ENCODE results near the gene HMX2. TPM values are rescaled to one million over a fixed set of nuclear protein-coding genes. Genes with fewer than 3 reads are reported as not detected.

Gene HMX2
- total and polyA plus RNA-seq, 2 of the 8 experiments (the other 6 are each of a cell fraction or from before 2014, with no cell fraction given), result 2.0 to 2.7 TPM

GRCh38 chr10:123143162-123143824 lies 4.6 kb upstream of the HMX2 start (continued):
- TF ChIP-seq GABPA (IDR thresholded peaks at IDR 0.05; ENCODE audit: borderline replicate concordance, insufficient read depth, low read length), result no peak
- no peak for TF ChIP-seq SRF (IDR thresholded peaks at IDR 0.05; ENCODE audit: low read depth, low read length)
- no peak for TF ChIP-seq CBX5 (IDR thresholded peaks at IDR 0.05; ENCODE audit: low read depth, low read length)
- TF ChIP-seq BACH1 (IDR thresholded peaks at IDR 0.05; ENCODE audit: low read length), result no peak
- 0 out of 2 replicates have a peak, but pooled peaks have one; percentile 11 for TF ChIP-seq E2F6 (IDR thresholded peaks at IDR 0.05)
- TF ChIP-seq RAD21 (IDR thresholded peaks at IDR 0.05 in 1 of 2, conservative IDR thresholded peaks at IDR 0.05 in 1 of 2; ENCODE audit: low read depth in 2 of 2, low read length in 2 of 2), result no peak
- TF ChIP-seq SP1 (IDR thresholded peaks at IDR 0.05; ENCODE audit: low read depth, low read length), result no peak
- no peak for TF ChIP-seq CEBPB (IDR thresholded peaks at IDR 0.05; ENCODE audit: low read depth, low read length)
- peak; percentile 76 for TF ChIP-seq RNF2 (IDR thresholded peaks at IDR 0.05; ENCODE audit: borderline replicate concordance, low read depth, low read length, missing control alignments, poor library complexity, severe bottlenecking)
- no peak for TF ChIP-seq SAP30 (IDR thresholded peaks at IDR 0.05; ENCODE audit: insufficient read depth, insufficient replicate concordance, low read length)
- TF ChIP-seq TAF1 (IDR thresholded peaks at IDR 0.05; ENCODE audit: low read depth, low read length), result no peak
- TF ChIP-seq ZNF274 (IDR thresholded peaks at IDR 0.05; ENCODE audit: borderline replicate concordance, extremely low read depth, low read length), result no peak
- TF ChIP-seq EZH2 (IDR thresholded peaks at IDR 0.05; ENCODE audit: low read depth, low read length, severe bottlenecking), result peak; percentile 85
- no peak for TF ChIP-seq SP4 (IDR thresholded peaks at IDR 0.05; ENCODE audit: low read length)
- no peak for TF ChIP-seq GTF2F1 (IDR thresholded peaks at IDR 0.05; ENCODE audit: borderline replicate concordance, low read depth, low read length)
- TF ChIP-seq RBBP5 (IDR thresholded peaks at IDR 0.05; ENCODE audit: borderline replicate concordance, low read depth, low read length), result 0 out of 2 replicates have a peak, but pooled peaks have one; percentile 55
- TF ChIP-seq CTCF (IDR thresholded peaks at IDR 0.05; ENCODE audit: control extremely low read depth in 1 of 3, insufficient read depth in 1 of 3, low read depth in 1 of 3, low read length in 3 of 3), result no peak
- no peak for TF ChIP-seq YY1 (IDR thresholded peaks at IDR 0.05; ENCODE audit: low read depth, low read length)
